ENCODE results near the gene PRKCE. TPM values are rescaled to one million over a fixed set of nuclear protein-coding genes. Genes with fewer than 3 reads are reported as not detected.
"Not testable (repeated sequence)": the region's sequence is repeated elsewhere in the genome, so short reads cannot be mapped to it uniquely, and the experiment has no call there.

PRKCE gene
- total RNA-seq, 1 donor from 2014 or later = 39.6 TPM

GRCh38 chr2:45898819-45899218, 247.3 kb downstream of the PRKCE start:
- peak; percentile 44 for DNase-seq (ENCODE audit: extremely low read depth, low read depth, low spot score)

GRCh38 chr2:45899926-45900325, 248.5 kb downstream of the PRKCE start:
- no peak for DNase-seq (ENCODE audit: extremely low read depth, low read depth, low spot score)

GRCh38 chr2:45901468-45902032, 250.1 kb downstream of the PRKCE start:
- no peak for DNase-seq (ENCODE audit: extremely low read depth, low read depth, low spot score)

- DNase-seq (ENCODE audit: extremely low read depth, low read depth, low spot score) = no peak
Measured at GRCh38 chr2:45902380-45902779, 250.9 kb downstream of the PRKCE start.

- DNase-seq (ENCODE audit: extremely low read depth, low read depth, low spot score) = no peak
Measured at GRCh38 chr2:45902781-45903375, 251.4 kb downstream of the PRKCE start.

GRCh38 chr2:45904267-45904945, 252.9 kb downstream of the PRKCE start:
- DNase-seq (ENCODE audit: extremely low read depth, low read depth, low spot score) = no peak

- DNase-seq (ENCODE audit: extremely low read depth, low read depth, low spot score) = no peak
Measured at GRCh38 chr2:45904946-45905631, 253.6 kb downstream of the PRKCE start.

- DNase-seq (ENCODE audit: extremely low read depth, low read depth, low spot score) = no peak
Measured at GRCh38 chr2:45905632-45905958, 254.1 kb downstream of the PRKCE start.

- no peak for DNase-seq (ENCODE audit: extremely low read depth, low read depth, low spot score)
Measured at GRCh38 chr2:45907592-45907991, 256.1 kb downstream of the PRKCE start.

- DNase-seq (ENCODE audit: extremely low read depth, low read depth, low spot score) = no peak
Measured at GRCh38 chr2:45908316-45909170, 257.1 kb downstream of the PRKCE start.

- DNase-seq (ENCODE audit: extremely low read depth, low read depth, low spot score) = no peak
Measured at GRCh38 chr2:45909171-45909565, 257.7 kb downstream of the PRKCE start.

GRCh38 chr2:45909677-45910191, 258.3 kb downstream of the PRKCE start:
- DNase-seq (ENCODE audit: extremely low read depth, low read depth, low spot score) = no peak

- DNase-seq (ENCODE audit: extremely low read depth, low read depth, low spot score) = no peak
Measured at GRCh38 chr2:45910473-45911060, 259.1 kb downstream of the PRKCE start.

- DNase-seq (ENCODE audit: extremely low read depth, low read depth, low spot score) = no peak
Measured at GRCh38 chr2:45911538-45911937, 260.1 kb downstream of the PRKCE start.

- no peak for DNase-seq (ENCODE audit: extremely low read depth, low read depth, low spot score)
Measured at GRCh38 chr2:45912109-45912508, 260.6 kb downstream of the PRKCE start.

- DNase-seq (ENCODE audit: extremely low read depth, low read depth, low spot score) = no peak
Measured at GRCh38 chr2:45913539-45913938, 262.1 kb downstream of the PRKCE start.

- DNase-seq (ENCODE audit: extremely low read depth, low read depth, low spot score) = no peak
Measured at GRCh38 chr2:45915523-45915922, 264.0 kb downstream of the PRKCE start.

- DNase-seq (ENCODE audit: extremely low read depth, low read depth, low spot score) = not testable (repeated sequence)
Measured at GRCh38 chr2:45917561-45918176, 266.2 kb downstream of the PRKCE start.

GRCh38 chr2:45918463-45919159, 267.1 kb downstream of the PRKCE start:
- no peak for DNase-seq (ENCODE audit: extremely low read depth, low read depth, low spot score)
